Activated CD4-positive, alpha-beta T cell treated with anti-CD3 and anti-CD28 coated beads, Interleukin-2, amount 10 ng/mL, durations not matched to agents 7 days and 5 days (primary cell): ENCODE data around the gene DDX54. TPM values are rescaled to one million over a fixed set of nuclear protein-coding genes. Genes with fewer than 3 reads are reported as not detected.
"Not testable (repeated sequence)": the region's sequence is repeated elsewhere in the genome, so short reads cannot be mapped to it uniquely, and the experiment has no call there.

Experiments used
- CTCF ChIA-PET: fragments of 350-600 bp; sonication (Branson Sonifier 250); formaldehyde crosslinking; loops from one replicate; lab custom pipeline; 2021; ENCODE audit warnings: antibody characterized with exemption; lab: Charles Lee
- POLR2A ChIA-PET: fragments of 350-600 bp; sonication (Branson Sonifier 250); formaldehyde crosslinking; loops from one replicate; lab custom pipeline; 2021; ENCODE audit warnings: antibody characterized with exemption; lab: Charles Lee
- DNase-seq: peaks from one replicate; pipeline ENCODE4 v3.0.0-alpha.2; 2020
- H3K27ac Mint-ChIP-seq: one replicate; pipeline ENCODE4 v1.8.0; 2021; ENCODE audit warnings: mild to moderate bottlenecking, moderate library complexity, mixed read lengths
- H3K27me3 Mint-ChIP-seq: one replicate; pipeline ENCODE4 v1.8.0; 2021; ENCODE audit warnings: mixed read lengths
- H3K36me3 Mint-ChIP-seq: one replicate; pipeline ENCODE4 v1.8.0; 2021; ENCODE audit warnings: low read depth, mixed read lengths
- H3K4me1 Mint-ChIP-seq: one replicate; pipeline ENCODE4 v1.8.0; 2021; ENCODE audit warnings: mixed read lengths
- H3K4me3 Mint-ChIP-seq: one replicate; pipeline ENCODE4 v1.8.0; 2021; ENCODE audit warnings: mild to moderate bottlenecking, moderate library complexity, mixed read lengths
- H3K9me3 Mint-ChIP-seq: one replicate; pipeline ENCODE4 v1.8.0; 2021; ENCODE audit warnings: mixed read lengths
- total RNA-seq, 2 experiments: library from RNA; stranded (reverse); gene quantifications; one replicate each; pipeline ENCODE4 v1.2.3, GENCODE V29; 2021

DDX54 gene
- total RNA-seq, 2 experiments from 2014 or later = 65.6 to 72.0 TPM

DNA sequence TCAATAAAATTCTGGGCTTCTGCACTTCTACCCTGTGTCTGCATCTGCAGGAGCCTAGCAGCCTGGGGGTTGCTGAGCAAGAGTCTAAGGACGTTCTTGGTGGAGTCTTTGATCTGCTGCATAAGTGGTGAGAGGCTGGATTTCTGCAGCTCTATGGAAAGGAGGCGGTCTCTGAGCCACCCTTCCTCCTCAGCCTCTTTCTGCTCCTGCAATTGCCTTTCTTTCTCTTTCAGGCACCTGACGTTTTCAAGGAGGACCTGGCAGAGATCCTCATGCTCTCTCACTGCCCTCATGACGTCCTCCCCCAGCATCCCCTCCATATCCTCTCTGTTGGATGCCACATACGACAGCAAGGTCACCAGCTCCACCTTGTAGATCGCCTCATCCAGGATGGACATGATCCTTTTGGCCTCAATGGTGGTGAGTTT, 22.3 kb upstream of the DDX54 start:
- peaks cover 55% of the 10 kb centered on the region for H3K4me1 Mint-ChIP-seq
- ChIA-PET POLR2A (no interaction called here), CTCF (interaction anchor here (0.7 to 5.6 kb wide), 7 partner anchors 10 to 362 kb away, joined by 3 to 20 read pairs (median 4); partner anchors contain the start of gene TPCN1)
- peaks cover 5% of the 10 kb centered on the region for H3K9me3 Mint-ChIP-seq
- no peaks in the 10 kb centered on the region for H3K27me3 Mint-ChIP-seq
- H3K27ac Mint-ChIP-seq = peak overlapping the region; percentile 88
- no peaks in the 10 kb centered on the region for H3K36me3 Mint-ChIP-seq
- no peak overlapping the region for H3K4me3 Mint-ChIP-seq
- DNase-seq = peak; percentile 38

GRCh38 chr12:113206802-113207201, 21.5 kb upstream of the DDX54 start:
- DNase-seq, H3K36me3 Mint-ChIP-seq, H3K27ac Mint-ChIP-seq, H3K9me3 Mint-ChIP-seq, POLR2A ChIA-PET, H3K4me3 Mint-ChIP-seq, H3K27me3 Mint-ChIP-seq: not testable (repeated sequence)
- CTCF ChIA-PET = interaction anchor here (5.6 kb wide), 1 partner anchor 16 kb away, joined by 20 read pairs; the partner anchor contains the start of gene TPCN1
- peaks cover 54% of the 10 kb centered on the region for H3K4me1 Mint-ChIP-seq

- Mint-ChIP-seq H3K36me3 (no peaks in the 10 kb centered on the region), H3K4me3 (no peak overlapping the region), H3K27ac (no peak overlapping the region), H3K4me1 (peaks cover 42% of the 10 kb centered on the region), H3K9me3 (peaks cover 5% of the 10 kb centered on the region), H3K27me3 (no peaks in the 10 kb centered on the region)
- POLR2A ChIA-PET = no interaction called here
- no peak for DNase-seq
- CTCF ChIA-PET = interaction anchor here (0.9 to 1.4 kb wide), 3 partner anchors 10 to 16 kb away, joined by 3 to 5 read pairs (median 3); a partner anchor contains a TSS
These were observed 19.5 kb upstream of the DDX54 start for GRCh38 chr12:113204804-113205203.

- H3K36me3 Mint-ChIP-seq = no peaks in the 10 kb centered on the region
- H3K4me3 Mint-ChIP-seq = no peak overlapping the region
- H3K27me3 Mint-ChIP-seq = no peaks in the 10 kb centered on the region
- no peak overlapping the region for H3K27ac Mint-ChIP-seq
- DNase-seq = no peak
- peaks cover 5% of the 10 kb centered on the region for H3K9me3 Mint-ChIP-seq
- ChIA-PET POLR2A (interaction anchor here (0.6 kb wide), 1 partner anchor 95 kb away, joined by 3 read pairs; no protein-coding TSS in a partner anchor), CTCF (interaction anchor here (0.9 to 1.8 kb wide), 6 partner anchors 9 to 165 kb away, joined by 3 to 6 read pairs (median 4); a partner anchor contains a TSS)
- peaks cover 35% of the 10 kb centered on the region for H3K4me1 Mint-ChIP-seq
These were observed 18.8 kb upstream of the DDX54 start for GRCh38 chr12:113203852-113204760.

DNA sequence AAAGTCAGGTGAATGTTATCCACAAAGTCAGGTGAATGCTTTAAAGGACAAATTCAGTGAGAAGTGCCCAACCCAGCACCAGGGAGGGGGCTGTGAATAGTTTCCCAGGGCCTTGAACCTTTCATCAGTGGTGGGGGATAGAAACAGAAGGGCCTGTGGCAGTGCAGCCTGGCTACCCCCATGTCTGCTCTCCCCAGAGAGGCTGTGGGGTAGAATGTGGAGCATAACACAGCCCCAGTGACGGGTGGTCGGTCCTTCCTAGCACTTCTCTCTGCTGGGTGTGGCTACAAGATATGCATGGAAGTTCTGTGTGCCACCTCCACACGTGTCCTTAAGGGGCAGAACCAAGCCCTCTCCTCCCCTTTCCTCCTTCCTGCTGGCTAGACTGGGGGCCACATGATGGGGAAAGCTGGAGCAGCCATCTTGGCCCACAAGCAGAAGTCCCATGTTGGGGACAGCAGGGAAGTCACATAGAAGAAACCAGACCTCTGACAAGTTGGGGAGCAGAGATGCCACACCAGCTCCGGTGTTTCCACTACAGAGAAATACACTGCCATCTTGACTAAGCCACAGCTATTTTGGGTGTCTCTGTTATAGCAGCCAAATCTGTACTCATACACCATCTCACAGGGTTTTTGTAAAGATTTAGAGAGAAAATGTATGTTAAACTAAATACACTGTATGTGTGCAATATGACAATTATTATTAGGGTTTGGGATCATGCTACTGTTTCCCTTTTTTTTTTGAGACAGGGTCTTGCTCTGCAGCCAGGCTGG, 17.2 kb upstream of the DDX54 start:
- Mint-ChIP-seq H3K9me3 (peaks cover 5% of the 10 kb centered on the region), H3K4me3 (no peak overlapping the region), H3K27me3 (no peaks in the 10 kb centered on the region), H3K4me1 (peaks cover 23% of the 10 kb centered on the region), H3K36me3 (no peaks in the 10 kb centered on the region), H3K27ac (no peak overlapping the region)
- DNase-seq = no peak
- CTCF ChIA-PET = interaction anchor here (1.2 to 1.8 kb wide), 3 partner anchors 16 to 166 kb away, joined by 3 to 6 read pairs (median 4); no protein-coding TSS in a partner anchor
- POLR2A ChIA-PET = no interaction called here

DNA sequence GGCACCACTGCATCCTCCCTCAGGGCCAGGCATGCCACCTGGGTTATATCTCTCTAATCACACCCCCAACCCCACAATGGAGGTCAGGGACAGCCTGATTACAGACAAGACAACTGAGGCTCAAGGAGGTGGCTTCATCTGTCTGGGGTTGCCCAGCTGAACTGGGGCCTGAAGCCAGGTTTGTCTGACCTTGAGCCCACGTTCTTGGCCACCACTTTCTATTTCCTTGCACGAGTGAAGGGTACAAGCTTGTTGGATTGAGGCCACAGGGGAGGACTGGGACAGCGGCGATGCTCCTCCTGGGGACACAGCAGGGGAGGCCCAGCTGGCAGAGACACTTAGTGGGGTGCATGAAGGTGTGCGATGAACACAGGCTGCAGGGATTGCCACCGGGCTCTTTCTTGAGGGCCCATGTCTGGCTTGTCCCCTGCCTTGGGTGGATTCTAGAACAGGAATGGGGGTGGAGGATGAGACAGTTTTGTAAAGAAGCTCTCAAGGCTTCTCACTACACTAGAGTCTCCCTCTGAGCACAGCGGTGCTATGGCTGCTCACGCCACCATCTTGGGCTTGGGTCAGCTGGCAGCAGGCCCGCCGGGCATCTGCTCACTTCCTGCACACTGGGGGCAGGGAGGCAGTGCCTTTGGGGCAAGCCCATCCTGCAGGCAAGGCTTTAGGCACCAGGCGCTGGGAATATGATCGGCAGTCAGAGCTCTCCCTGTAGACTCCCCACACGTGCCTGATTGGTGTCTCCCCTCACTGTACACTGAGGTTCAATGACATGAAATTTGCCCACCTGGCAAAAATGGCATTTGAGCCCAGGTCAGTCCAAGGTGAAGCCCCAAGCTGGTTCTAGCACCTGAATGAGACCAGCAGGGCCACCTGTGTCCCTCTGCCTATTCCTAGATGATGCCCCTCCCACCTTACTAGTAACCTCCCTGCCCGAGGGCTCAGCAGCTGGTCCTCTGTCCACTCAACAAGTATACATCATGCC, 16.2 kb upstream of the DDX54 start:
- no peak overlapping the region for H3K27ac Mint-ChIP-seq
- H3K4me3 Mint-ChIP-seq = no peak overlapping the region
- CTCF ChIA-PET = interaction anchor here (0.6 to 1.6 kb wide), 2 partner anchors 9 to 61 kb away, joined by 4 to 7 read pairs; no protein-coding TSS in a partner anchor
- no peaks in the 10 kb centered on the region for H3K27me3 Mint-ChIP-seq
- H3K9me3 Mint-ChIP-seq = peaks cover 4% of the 10 kb centered on the region
- H3K4me1 Mint-ChIP-seq = peaks cover 20% of the 10 kb centered on the region
- POLR2A ChIA-PET = no interaction called here
- no peak for DNase-seq
- no peaks in the 10 kb centered on the region for H3K36me3 Mint-ChIP-seq

- Mint-ChIP-seq H3K4me3 (no peak overlapping the region), H3K27ac (no peak overlapping the region), H3K27me3 (no peaks in the 10 kb centered on the region), H3K36me3 (no peaks in the 10 kb centered on the region), H3K4me1 (peaks cover 16% of the 10 kb centered on the region), H3K9me3 (no peaks in the 10 kb centered on the region)
- no peak for DNase-seq
- POLR2A ChIA-PET = no interaction called here
- CTCF ChIA-PET = interaction anchor here (1.5 to 1.6 kb wide), 2 partner anchors 10 to 47 kb away, joined by 4 to 7 read pairs; no protein-coding TSS in a partner anchor
These were observed 14.9 kb upstream of the DDX54 start for GRCh38 chr12:113200021-113200797.

DNA sequence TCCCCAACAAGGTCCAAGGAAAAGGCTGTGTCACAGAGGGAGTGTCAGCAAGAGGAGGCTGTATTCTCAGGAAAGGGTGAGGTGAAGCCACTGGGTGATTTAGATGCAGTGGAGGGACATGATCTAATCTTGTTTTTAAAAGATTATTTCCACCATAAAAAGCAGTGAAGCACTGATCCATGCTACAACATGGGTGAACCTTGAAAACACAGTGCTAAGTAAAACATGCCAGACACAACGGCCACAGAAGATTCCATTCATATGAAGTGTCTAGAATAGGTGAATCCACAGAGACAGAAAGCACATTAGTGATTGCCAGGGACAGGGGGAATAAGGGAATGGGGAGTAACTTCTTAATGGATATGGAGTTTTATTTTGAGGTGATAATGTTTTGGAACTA, 13.0 kb upstream of the DDX54 start:
- POLR2A ChIA-PET = interaction anchor here (0.7 kb wide), 1 partner anchor 61 kb away, joined by 3 read pairs; no protein-coding TSS in a partner anchor
- no peaks in the 10 kb centered on the region for H3K27me3 Mint-ChIP-seq
- H3K36me3 Mint-ChIP-seq = peaks cover 3% of the 10 kb centered on the region
- CTCF ChIA-PET = interaction anchor here (0.9 to 1.8 kb wide), 2 partner anchors 9 to 14 kb away, joined by 4 read pairs; no protein-coding TSS in a partner anchor
- no peak overlapping the region for H3K4me3 Mint-ChIP-seq
- no peak overlapping the region for H3K27ac Mint-ChIP-seq
- H3K4me1 Mint-ChIP-seq = peaks cover 17% of the 10 kb centered on the region
- H3K9me3 Mint-ChIP-seq = no peaks in the 10 kb centered on the region
- no peak for DNase-seq

GRCh38 chr12:113197518-113198077, 12.3 kb upstream of the DDX54 start:
- CTCF ChIA-PET = interaction anchor here (0.6 to 1.8 kb wide), 8 partner anchors 10 to 248 kb away, joined by 3 to 5 read pairs (median 4); partner anchors contain the start of gene TPCN1
- peaks cover 3% of the 10 kb centered on the region for H3K36me3 Mint-ChIP-seq
- DNase-seq = no peak
- no peak overlapping the region for H3K27ac Mint-ChIP-seq
- no peaks in the 10 kb centered on the region for H3K27me3 Mint-ChIP-seq
- POLR2A ChIA-PET = interaction anchor here (0.7 kb wide), 1 partner anchor 61 kb away, joined by 3 read pairs; no protein-coding TSS in a partner anchor
- H3K4me3 Mint-ChIP-seq = no peak overlapping the region
- H3K9me3 Mint-ChIP-seq = no peaks in the 10 kb centered on the region
- peaks cover 17% of the 10 kb centered on the region for H3K4me1 Mint-ChIP-seq

- POLR2A ChIA-PET = no interaction called here
- CTCF ChIA-PET = interaction anchor here (0.6 to 1.8 kb wide), 8 partner anchors 11 to 297 kb away, joined by 3 to 5 read pairs (median 4); partner anchors contain the start of gene TPCN1
These were observed 11.7 kb upstream of the DDX54 start for GRCh38 chr12:113196990-113197389.

More at GRCh38 chr12:113196990-113197389, 11.7 kb upstream of the DDX54 start:
- peak; percentile 74 for DNase-seq
- no peak overlapping the region for H3K27ac Mint-ChIP-seq
- H3K4me3 Mint-ChIP-seq = no peak overlapping the region
- H3K36me3 Mint-ChIP-seq = peaks cover 5% of the 10 kb centered on the region
- H3K4me1 Mint-ChIP-seq = peaks cover 19% of the 10 kb centered on the region
- H3K9me3 Mint-ChIP-seq = no peaks in the 10 kb centered on the region
- no peaks in the 10 kb centered on the region for H3K27me3 Mint-ChIP-seq
